22Rv1 (cell line): ENCODE data around the gene TOPORS.
"Not testable (repeated sequence)": the region's sequence is repeated elsewhere in the genome, so short reads cannot be mapped to it uniquely, and the experiment has no call there.

Experiments used
- H3K27ac ChIP-seq: fragments of 450-650 bp; 2 replicates; pipeline ENCODE4 v1.5.1; 2017
- CTCF ChIP-seq: fragments of 450-650 bp; IDR thresholded peaks from 2 replicates; pipeline ENCODE4 v1.5.1; 2017; ENCODE audit warnings: mild to moderate bottlenecking
- ZFX ChIP-seq: fragments of 450-650 bp; IDR thresholded peaks from 2 replicates; pipeline ENCODE4 v1.6.1; 2017; ENCODE audit warnings: antibody characterized with exemption, borderline replicate concordance

The TOPORS gene

GRCh38 chr9:32552172-32552872 is at the start of gene TOPORS, which contains the start of gene SMIM27:
Gene TOPORS, minus strand, starts transcription at chr9:32552586. Its CDS starts 150 bp downstream, at chr9:32552436.
Gene SMIM27, plus strand, starts transcription at chr9:32552327. Its CDS starts 108 bp downstream, at chr9:32552435.
- H3K27ac ChIP-seq = peak within 1 kb of the TSS; percentile 93
- no peak for TF ChIP-seq ZFX
- no peak for TF ChIP-seq CTCF

- not testable (repeated sequence) for H3K27ac ChIP-seq
Measured at GRCh38 chr9:32599021-32599420, 46.6 kb upstream of the TOPORS start.

GRCh38 chr9:32596936-32597335 is 44.5 kb upstream of the TOPORS start:
- TF ChIP-seq ZFX (no peak), CTCF (no peak)
- H3K27ac ChIP-seq = no peak overlapping the region

- no peak overlapping the region for H3K27ac ChIP-seq
- TF ChIP-seq CTCF (no peak), ZFX (no peak)
Measured at GRCh38 chr9:32596096-32596865, 43.9 kb upstream of the TOPORS start.

- no peak for TF ChIP-seq CTCF
- TF ChIP-seq ZFX = no peak
- H3K27ac ChIP-seq = no peak overlapping the region
Measured at GRCh38 chr9:32590898-32591297, 38.5 kb upstream of the TOPORS start.

GRCh38 chr9:32590476-32590875 is 38.1 kb upstream of the TOPORS start:
- no peak for TF ChIP-seq CTCF
- no peak for TF ChIP-seq ZFX
- no peak overlapping the region for H3K27ac ChIP-seq

GRCh38 chr9:32589083-32589723 is 36.8 kb upstream of the TOPORS start:
- H3K27ac ChIP-seq = no peak overlapping the region
- TF ChIP-seq CTCF (peak; percentile 88), ZFX (no peak)
